GM23248 (cell line): ENCODE data around the gene TRRAP. TPM values are rescaled to one million over a fixed set of nuclear protein-coding genes. Genes with fewer than 3 reads are reported as not detected.
A peak's percentile ranks its signal among the peaks of the same experiment; 100 is the strongest.
"Not testable (repeated sequence)": the region's sequence is repeated elsewhere in the genome, so short reads cannot be mapped to it uniquely, and the experiment has no call there.

Experiments used
- DNase-seq: peaks from one replicate; pipeline ENCODE4 v3.0.0-alpha.2; 2015
- H2AFZ ChIP-seq: fragments of 200-600 bp; sonication (generic); 2 replicates; pipeline ENCODE4 v1.6.1; 2016; ENCODE audit warnings: antibody characterized with exemption
- H3F3A ChIP-seq: fragments of 200-600 bp; sonication (generic); 2 replicates; pipeline ENCODE4 v1.6.1; 2016; ENCODE audit warnings: mild to moderate bottlenecking, antibody characterized with exemption, mixed run types; ENCODE audit not compliant: insufficient read depth
- H3K27ac ChIP-seq: fragments of 200-600 bp; sonication (generic); 2 replicates; pipeline ENCODE4 v1.5.1; 2016; ENCODE audit warnings: mild to moderate bottlenecking
- H3K27me3 ChIP-seq: fragments of 200-600 bp; sonication (generic); replicated peaks from 2 replicates; pipeline ENCODE4 v1.6.1; 2016; ENCODE audit warnings: mild to moderate bottlenecking; ENCODE audit not compliant: insufficient read depth
- H3K36me3 ChIP-seq: fragments of 200-600 bp; sonication (generic); 2 replicates; pipeline ENCODE4 v1.6.1; 2016; ENCODE audit warnings: low read depth, mild to moderate bottlenecking
- H3K4me1 ChIP-seq: fragments of 200-600 bp; sonication (generic); 2 replicates; pipeline ENCODE4 v1.6.1; 2016; ENCODE audit warnings: mild to moderate bottlenecking; ENCODE audit not compliant: insufficient read depth
- H3K4me2 ChIP-seq: fragments of 200-600 bp; sonication (generic); one replicate; pipeline ENCODE4 v1.6.1; 2016; ENCODE audit warnings: mild to moderate bottlenecking; ENCODE audit not compliant: unreplicated experiment
- H3K4me3 ChIP-seq: fragments of 200-600 bp; sonication (generic); 2 replicates; pipeline ENCODE4 v1.5.1; 2016; ENCODE audit warnings: mild to moderate bottlenecking
- H3K79me2 ChIP-seq: fragments of 200-600 bp; sonication (generic); 2 replicates; pipeline ENCODE4 v1.6.1; 2016; ENCODE audit warnings: mild to moderate bottlenecking; ENCODE audit not compliant: insufficient read depth
- H3K9ac ChIP-seq: fragments of 200-600 bp; sonication (generic); 2 replicates; pipeline ENCODE4 v1.6.1; 2016; ENCODE audit warnings: mild to moderate bottlenecking
- H3K9me2 ChIP-seq: fragments of 200-600 bp; sonication (generic); 2 replicates; pipeline ENCODE4 v1.6.1; 2016; ENCODE audit warnings: mixed run types, mild to moderate bottlenecking, moderate library complexity; ENCODE audit not compliant: insufficient read depth
- H3K9me3 ChIP-seq: fragments of 200-600 bp; sonication (generic); one replicate; pipeline ENCODE4 v1.6.1; 2017; ENCODE audit warnings: low read depth
- H4K20me1 ChIP-seq: fragments of 200-600 bp; sonication (generic); 2 replicates; pipeline ENCODE4 v1.6.0; 2016; ENCODE audit not compliant: insufficient read depth
- EZH2 ChIP-seq: fragments of 200-600 bp; sonication (generic); IDR thresholded peaks from 2 replicates; pipeline ENCODE4 v1.6.1; 2018; ENCODE audit warnings: antibody characterized with exemption, mild to moderate bottlenecking; ENCODE audit not compliant: insufficient read depth, poor library complexity, severe bottlenecking
- EZH2phosphoT487 ChIP-seq: fragments of 200-600 bp; sonication (generic); IDR thresholded peaks from 2 replicates; pipeline ENCODE4 v1.6.1; 2018; ENCODE audit warnings: antibody characterized with exemption, moderate library complexity, mild to moderate bottlenecking, low read depth; ENCODE audit not compliant: insufficient read depth
- WGBS, 2 experiments: methylation state at CpG; one replicate each; pipeline ENCODE4 v1.1.6; 2015 to 2017; ENCODE audit warnings: low lambda C conversion rate in 2 of 2, low coverage in 1 of 2; ENCODE audit errors: missing lambda C conversion rate in 2 of 2; 5-methylcytosine and 5-hydroxymethylcytosine counted together
- in situ Hi-C: fragments of 300-500 bp; cut with MboI; formaldehyde crosslinking; loops from 2 replicates; pipeline ENCODE4 v1.15.0; 2020
- polyA plus RNA-seq: library from polyadenylated mRNA; unstranded; fragments of >200 nt; fragmentation: Nextera tagmentation; extraction: Ambion mirVana; gene quantifications from 2 replicates; pipeline ENCODE4 v1.2.1, GENCODE V29; 2016
- total RNA-seq: library from RNA; depleted of rRNA; stranded (reverse); fragments of >200 nt; shearing (Covaris generic); gene quantifications from 2 replicates; pipeline ENCODE4 v1.2.3, GENCODE V29; 2014

TRRAP gene
- total and polyA plus RNA-seq, 2 experiments from 2014 or later: 4.8 to 11.3 TPM

DNA sequence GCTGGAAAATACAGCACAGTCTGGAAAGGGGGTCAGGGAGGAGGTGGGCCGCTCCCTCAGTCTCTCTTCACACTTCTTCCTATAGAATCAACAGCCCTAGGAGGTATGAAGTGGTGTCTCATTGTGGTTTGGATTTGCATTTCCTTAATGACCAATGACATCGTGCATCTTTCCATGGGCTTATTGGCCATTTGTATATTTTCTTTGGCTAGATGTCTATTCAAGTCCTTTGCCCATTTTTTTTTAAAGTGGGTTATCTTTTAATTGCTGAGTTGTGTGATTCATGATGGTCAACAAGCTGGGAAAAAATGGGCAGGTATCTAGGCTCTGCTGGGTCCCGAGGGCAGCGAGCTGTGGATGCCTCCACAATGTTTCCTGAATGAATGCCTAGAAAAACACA, 37.6 kb upstream of the TRRAP start:
- no peak for TF ChIP-seq EZH2
- TF ChIP-seq EZH2phosphoT487: no peak
- Histone ChIP-seq H3K36me3 (no peaks in the 10 kb centered on the region), H3K4me3 (no peak overlapping the region), H3F3A (0 out of 2 replicates have a peak, but pooled peaks cover 4% of the 10 kb centered on the region), H4K20me1 (no peaks in the 10 kb centered on the region), H3K9ac (no peak overlapping the region), H3K4me2 (no peak overlapping the region), H2AFZ (0 out of 2 replicates have a peak overlapping the region, but pooled peaks have one; percentile 1), H3K27me3 (peaks cover 11% of the 10 kb centered on the region; the same call in 1 of the 2 replicates), H3K4me1 (0 out of 2 replicates have a peak, but pooled peaks cover 6% of the 10 kb centered on the region), H3K9me3 (no peaks in the 10 kb centered on the region), H3K9me2 (no peaks in the 10 kb centered on the region), H3K27ac (no peak overlapping the region), H3K79me2 (no peaks in the 10 kb centered on the region)
- peak; percentile 39 for DNase-seq
- WGBS, 2 experiments: 31 to 46% methylated on average over 4 of the region's 4 CpGs
- in situ Hi-C loops: loop anchor here (5.0 to 25.0 kb wide), 2 partner anchors 413 to 528 kb away; no protein-coding TSS in a partner anchor

DNA sequence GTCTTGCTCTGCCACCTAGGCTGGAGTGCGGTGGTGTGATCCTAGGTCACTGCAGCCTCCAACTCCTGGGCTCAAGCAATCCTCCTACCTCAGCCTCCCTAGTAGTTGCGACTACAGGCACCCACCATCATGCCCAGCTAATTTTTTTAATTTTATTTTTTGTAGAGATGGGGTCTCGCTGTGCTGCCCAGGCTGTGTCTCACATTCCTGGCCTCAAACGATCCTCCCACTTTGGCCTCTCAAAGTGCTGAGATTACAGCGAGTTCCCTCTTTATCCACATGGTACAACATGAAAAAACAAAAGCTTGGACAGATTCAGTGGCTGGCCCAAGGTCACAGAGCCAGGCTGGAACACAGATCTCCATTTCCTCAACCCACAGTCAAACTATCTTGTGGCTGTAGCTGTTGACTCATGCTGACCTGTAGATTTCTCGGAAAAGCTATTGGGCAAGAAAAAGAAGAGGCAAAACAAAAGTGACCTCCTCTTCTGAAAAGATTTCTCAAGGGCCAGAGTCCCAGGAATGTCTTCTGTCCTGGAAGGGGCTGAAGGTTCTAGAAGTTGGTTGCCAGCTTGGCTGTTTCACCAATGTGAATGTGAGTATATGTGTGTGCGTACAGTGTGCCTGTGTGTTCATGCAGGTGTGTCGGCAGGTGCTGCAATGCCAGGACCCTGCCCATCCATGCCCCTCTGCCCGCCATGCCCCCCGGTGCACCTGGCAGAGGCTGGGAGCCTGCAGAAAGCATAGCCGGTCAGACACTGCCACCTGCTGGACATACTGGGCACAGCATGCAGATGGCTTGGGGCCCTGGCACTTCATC, 36.9 kb upstream of the TRRAP start:
- 22 to 27% methylated on average over 11 of the region's 11 CpGs for WGBS, 2 experiments

DNA sequence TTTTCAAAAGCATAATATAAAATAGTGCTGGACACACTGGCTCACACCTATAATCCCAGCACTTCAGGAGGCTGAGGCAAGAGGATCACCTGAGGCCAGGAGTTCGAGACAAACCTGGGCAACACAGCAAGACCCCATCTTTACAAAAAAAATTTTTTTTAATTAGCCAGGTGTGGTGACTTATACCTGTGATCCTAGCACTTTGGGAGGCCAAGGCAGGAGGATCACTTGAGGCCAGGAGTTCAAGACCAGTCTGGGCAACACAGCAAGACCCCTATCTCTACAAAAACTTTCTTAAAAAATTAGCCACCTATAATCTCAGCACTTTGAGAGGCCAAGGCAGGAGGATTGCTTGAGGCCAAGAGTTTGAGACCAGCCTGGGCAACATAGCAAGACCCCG, 35.8 kb upstream of the TRRAP start:
- not testable (repeated sequence) for H2AFZ ChIP-seq

More for the DNA sequence above, 36.9 kb upstream of the TRRAP start:
- in situ Hi-C loops: loop anchor here (5.0 to 25.0 kb wide), 2 partner anchors 414 to 529 kb away; no protein-coding TSS in a partner anchor
- Histone ChIP-seq H3K9me2 (no peaks in the 10 kb centered on the region), H4K20me1 (no peaks in the 10 kb centered on the region), H3K4me3 (no peak overlapping the region), H3K36me3 (no peaks in the 10 kb centered on the region), H3F3A (0 out of 2 replicates have a peak, but pooled peaks cover 4% of the 10 kb centered on the region), H2AFZ (0 out of 2 replicates have a peak overlapping the region, but pooled peaks have one; percentile 1), H3K27ac (peak overlapping the region; percentile 46), H3K9ac (no peak overlapping the region), H3K79me2 (no peaks in the 10 kb centered on the region), H3K4me2 (no peak overlapping the region), H3K27me3 (peaks cover 10% of the 10 kb centered on the region; the same call in 1 of the 2 replicates), H3K4me1 (0 out of 2 replicates have a peak, but pooled peaks cover 6% of the 10 kb centered on the region), H3K9me3 (no peaks in the 10 kb centered on the region)
- DNase-seq: peak; percentile 83
- TF ChIP-seq EZH2phosphoT487 (no peak), EZH2 (no peak)

DNA sequence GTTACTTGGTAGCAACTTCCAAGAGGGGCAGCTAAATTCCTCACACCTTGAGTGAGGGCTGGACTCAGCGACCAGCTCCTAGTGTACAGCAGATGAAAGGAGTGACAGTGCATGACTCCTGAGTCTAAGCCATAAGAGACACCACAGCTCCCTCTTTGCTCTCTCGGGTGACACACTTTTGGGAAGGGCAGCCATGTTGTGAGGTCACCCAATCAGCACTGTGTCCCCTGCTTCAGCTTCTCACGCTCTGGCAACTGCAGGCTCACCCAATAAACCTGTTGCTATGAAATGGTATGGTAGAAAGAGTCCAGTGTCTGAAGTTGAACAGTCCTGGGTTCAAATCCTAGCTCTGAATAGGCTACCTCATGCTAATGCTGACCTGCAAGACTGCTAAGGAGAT, 29.4 kb upstream of the TRRAP start:
- H3K9ac ChIP-seq: no peak overlapping the region
- in situ Hi-C loops: loop anchor here (25.0 kb wide), 1 partner anchor 537 kb away; no protein-coding TSS in a partner anchor
- H3K4me1 ChIP-seq: peaks cover 12% of the 10 kb centered on the region
- no peaks in the 10 kb centered on the region for H3K9me3 ChIP-seq
- H3K9me2 ChIP-seq: no peaks in the 10 kb centered on the region
- no peak overlapping the region for H3K4me3 ChIP-seq
- no peak overlapping the region for H2AFZ ChIP-seq
- TF ChIP-seq EZH2phosphoT487 (no peak), EZH2 (no peak)
- no peaks in the 10 kb centered on the region for H4K20me1 ChIP-seq
- no peaks in the 10 kb centered on the region for H3K27me3 ChIP-seq
- no peaks in the 10 kb centered on the region for H3K36me3 ChIP-seq
- no peak overlapping the region for H3K4me2 ChIP-seq
- no peaks in the 10 kb centered on the region for H3K79me2 ChIP-seq
- 49 to 51% methylated on average over 3 of the region's 3 CpGs for WGBS, 2 experiments
- peaks cover 13% of the 10 kb centered on the region; the same call in 1 of the 2 replicates for H3F3A ChIP-seq
- H3K27ac ChIP-seq: no peak overlapping the region
- DNase-seq: no peak

More for the DNA sequence above, 35.8 kb upstream of the TRRAP start:
- H3K9ac ChIP-seq, H3K27ac ChIP-seq, H3K79me2 ChIP-seq, H4K20me1 ChIP-seq, H3K9me2 ChIP-seq, H3K4me3 ChIP-seq, H3K9me3 ChIP-seq, H3K4me1 ChIP-seq, DNase-seq, H3K27me3 ChIP-seq, H3K4me2 ChIP-seq, H3F3A ChIP-seq, H3K36me3 ChIP-seq: not testable (repeated sequence)
- in situ Hi-C loops: loop anchor here (5.0 to 25.0 kb wide), 2 partner anchors 415 to 530 kb away; no protein-coding TSS in a partner anchor
- 34 to 40% methylated on average over 2 of the region's 2 CpGs for WGBS, 2 experiments
